HepG2 (cell line): ENCODE data around the gene RPS23. TPM values are rescaled to one million over a fixed set of nuclear protein-coding genes. Genes with fewer than 3 reads are reported as not detected.
A peak's percentile ranks its signal among the peaks of the same experiment; 100 is the strongest.

Experiments used
- ATAC-seq: fragments of 200-7000 bp; cut with Tn5 transposase; 3 replicates; pipeline ENCODE4 v1.9.1; 2020; ENCODE audit warnings: mild to moderate bottlenecking, moderate library complexity
- BruUV-seq: library from RNA; stranded (reverse); fragments of 400-500 nt; replicated peaks from 2 replicates; lab custom pipeline; 2021; lab: Mats Ljungman, UMichigan
- CTCF ChIA-PET: fragments of 300-600 bp; formaldehyde crosslinking; extraction: SDS; loops from one replicate; lab custom pipeline; 2021; ENCODE audit warnings: low total read pairs, inconsistent platforms, low intra/inter-chr PET ratio; lab: Yijun Ruan, JAX
- POLR2A ChIA-PET: fragments of 350-600 bp; sonication (Branson Sonifier 250); formaldehyde crosslinking; loops from one replicate; lab custom pipeline; 2020; ENCODE audit warnings: antibody characterized with exemption, inconsistent platforms; lab: Yijun Ruan, JAX
- DNase-seq: peaks from one replicate; pipeline ENCODE4 v3.0.0-alpha.2; 2015; ENCODE audit warnings: low spot score
- FAIRE-seq: peaks from 3 replicates; lab custom pipeline; 2011; peaks lifted over from hg19 to GRCh38; lab: Jason Lieb, UNC
- H2AFZ ChIP-seq: one replicate; pipeline ENCODE4 v1.6.1; 2011; ENCODE audit warnings: low read length, inconsistent platforms
- H3K27ac ChIP-seq: fragments of 300-600 bp; 3 replicates; pipeline ENCODE4 v1.8.0; 2011; ENCODE audit warnings: mixed run types, mild to moderate bottlenecking, mixed read lengths, low read length, inconsistent platforms; ENCODE audit not compliant: insufficient read depth; ENCODE audit errors: extremely low read length
- H3K27me3 ChIP-seq, 2 experiments: fragments of 200-600 bp in 1 of 2; 2 replicates in 1 of 2; 3 replicates in 1 of 2; pipeline versions ENCODE4 v1.6.0 to v1.8.0; 2011; ENCODE audit warnings: low read length in 2 of 2, mild to moderate bottlenecking in 2 of 2, moderate library complexity in 2 of 2, inconsistent platforms in 1 of 2; ENCODE audit not compliant: insufficient read depth in 2 of 2, control insufficient read depth in 1 of 2
- H3K36me3 ChIP-seq, 2 experiments: fragments of 200-600 bp in 1 of 2; replicated peaks in 1 of 2; 2 replicates in 1 of 2; 3 replicates in 1 of 2; pipeline versions ENCODE4 v1.5.1 to v1.8.0; 2011; ENCODE audit warnings: low read length in 2 of 2, inconsistent platforms in 1 of 2; ENCODE audit not compliant: insufficient read depth in 2 of 2, control insufficient read depth in 1 of 2
- H3K4me1 ChIP-seq: 2 replicates; pipeline ENCODE4 v1.5.1; 2012; ENCODE audit warnings: low read length, inconsistent platforms; ENCODE audit not compliant: insufficient read depth
- H3K4me2 ChIP-seq: 2 replicates; pipeline ENCODE4 v1.6.0; 2011; ENCODE audit warnings: low read depth, low read length, inconsistent platforms
- H3K4me3 ChIP-seq, 3 experiments: fragments of 200-600 bp in 1 of 3; sonication (generic), shearing (Covaris generic) in 1 of 3; replicated peaks in 1 of 3; 2 replicates each; pipeline ENCODE4 v1.5.1; 2011 to 2016; ENCODE audit warnings: low read length in 3 of 3, inconsistent platforms in 2 of 3, low read depth in 2 of 3, mild to moderate bottlenecking in 2 of 3, control low read depth in 1 of 3, mixed read lengths in 1 of 3; ENCODE audit not compliant: insufficient read depth in 1 of 3
- H3K79me2 ChIP-seq: one replicate; pipeline ENCODE4 v1.6.1; 2011; ENCODE audit warnings: low read length, inconsistent platforms; ENCODE audit not compliant: insufficient read depth
- H3K9ac ChIP-seq: 2 replicates; pipeline ENCODE4 v1.6.0; 2011; ENCODE audit warnings: mild to moderate bottlenecking, low read depth, low read length, inconsistent platforms; ENCODE audit not compliant: insufficient read depth
- H3K9me3 ChIP-seq: 2 replicates; pipeline ENCODE4 v1.5.1; 2012; ENCODE audit warnings: mild to moderate bottlenecking, low read length
- H4K20me1 ChIP-seq: 2 replicates; pipeline ENCODE4 v1.6.0; 2011; ENCODE audit warnings: inconsistent platforms, mild to moderate bottlenecking, low read length, moderate library complexity; ENCODE audit not compliant: insufficient read depth
- CTCF ChIP-seq: sonication (generic); formaldehyde crosslinking; IDR thresholded peaks from 2 replicates; pipeline ENCODE4 v1.5.0; 2020; ENCODE audit warnings: mild to moderate bottlenecking, missing genetic modification reagents, moderate library complexity
- SCMH1 ChIP-seq: sonication (generic); formaldehyde crosslinking; IDR thresholded peaks from 2 replicates; pipeline ENCODE4 v1.9.0; 2021; ENCODE audit warnings: missing genetic modification reagents, mild to moderate bottlenecking, borderline replicate concordance
- STAG1 ChIP-seq: sonication (generic); formaldehyde crosslinking; IDR thresholded peaks from 2 replicates; pipeline ENCODE4 v1.4.0; 2020; ENCODE audit warnings: missing genetic modification reagents
- TBP ChIP-seq: sonication (generic); formaldehyde crosslinking; IDR thresholded peaks from 2 replicates; pipeline ENCODE4 v1.5.0; 2020; ENCODE audit warnings: missing genetic modification reagents
- ZBTB39 ChIP-seq: sonication (generic); formaldehyde crosslinking; IDR thresholded peaks from 2 replicates; pipeline ENCODE4 v1.5.0; 2020; ENCODE audit warnings: missing genetic modification reagents
- ZNF501 ChIP-seq: sonication (generic); formaldehyde crosslinking; IDR thresholded peaks from 2 replicates; pipeline ENCODE4 v1.5.1; 2020; ENCODE audit warnings: mild to moderate bottlenecking, moderate library complexity, missing genetic modification reagents
- ZNF609 ChIP-seq: sonication (generic); formaldehyde crosslinking; IDR thresholded peaks from 2 replicates; pipeline ENCODE4 v1.4.0; 2020; ENCODE audit warnings: mild to moderate bottlenecking, missing genetic modification reagents, borderline replicate concordance
- WGBS: methylation state at CpG from one replicate; pipeline ENCODE4 v1.1.6; 2017; ENCODE audit warnings: low lambda C conversion rate; 5-methylcytosine and 5-hydroxymethylcytosine counted together
- in situ Hi-C: cut with HindIII; loops from 2 replicates; pipeline ENCODE4 v1.10.0; 2017; ENCODE audit warnings: low pct_unique_long_range_greater_than_20kb; ENCODE audit not compliant: extremely low pct_ligation_motif_present
- intact Hi-C: fragments of 100-400 bp; cut with micrococcal nuclease; formaldehyde crosslinking; loops from one replicate; pipeline ENCODE4 v1.10.0; 2022; ENCODE audit not compliant: unreplicated experiment
- polyA plus RNA-seq, 8 experiments: library from polyadenylated mRNA; depleted of rRNA in 3 of 8; stranded (reverse) in 7 of 8; unstranded in 1 of 8; fragments of >200 nt; fragmentation: Illumina TruSeq in 4 of 8; extraction: Trizol in 4 of 8; gene quantifications; 2 replicates each; pipeline versions ENCODE4 v1.2.1 to v1.2.3, GENCODE V29; 2011 to 2016; ENCODE audit warnings: low read depth in 4 of 8, missing spikeins in 1 of 8, mixed read lengths in 1 of 8; ENCODE audit not compliant: insufficient read depth in 1 of 8
- total RNA-seq, 5 experiments: library from RNA; depleted of rRNA; stranded (reverse); fragments of >200 nt; fragmentation: Illumina TruSeq; extraction: Trizol; gene quantifications; 2 replicates each; pipeline ENCODE4 v1.2.3, GENCODE V29; 2016; ENCODE audit warnings: low read depth in 1 of 5

RPS23 gene
- total and polyA plus RNA-seq, 2 of the 13 experiments (the other 11 are each of a cell fraction or from before 2014, with no cell fraction given) = 3,088 to 3,235 TPM

GRCh38 chr5:82297711-82298110 is 19.6 kb upstream of the RPS23 start (continued):
- TF ChIP-seq ZBTB39 (CRISPR knock-in tag) (no peak), ZNF609 (CRISPR knock-in tag) (no peak), ZNF501 (CRISPR knock-in tag) (no peak), TBP (no peak)

- in situ Hi-C loops = no loop called here
- Histone ChIP-seq H3K9ac (no peak overlapping the region), H3K27me3 (no peaks in the 10 kb centered on the region), H3K4me3 (no peak overlapping the region)
- DNase-seq = no peak
- TF ChIP-seq CTCF (CRISPR knock-in tag) = peak; percentile 35; the same call in 1 of the 2 replicates
- TF ChIP-seq STAG1 (CRISPR knock-in tag) = peak; percentile 30; the same call in 1 of the 2 replicates
- TF ChIP-seq SCMH1 (CRISPR knock-in tag) = no peak
- TF ChIP-seq, all 625 proteins: peak for 2
- ChIA-PET CTCF (no interaction called here), POLR2A (no interaction called here)
- Histone ChIP-seq H3K9me3 (no peaks in the 10 kb centered on the region), H3K4me2 (no peak overlapping the region), H3K27ac (no peak overlapping the region), H3K4me1 (peaks cover 1% of the 10 kb centered on the region), H4K20me1 (no peaks in the 10 kb centered on the region), H3K79me2 (no peaks in the 10 kb centered on the region), H3K36me3 (no peaks in the 10 kb centered on the region), H2AFZ (no peak overlapping the region)
- intact Hi-C loops = no loop called here
- 88% methylated on average over 4 of the region's 4 CpGs for WGBS
- FAIRE-seq (no peak), ATAC-seq (no peak)
- BruUV-seq = no TSS peak
Measured at GRCh38 chr5:82296929-82297328, 18.8 kb upstream of the RPS23 start.
